ENCODE measurements around the gene PPP3R2. TPM values are rescaled to one million over a fixed set of nuclear protein-coding genes. Genes with fewer than 3 reads are reported as not detected.
"Not testable (repeated sequence)": the region's sequence is repeated elsewhere in the genome, so short reads cannot be mapped to it uniquely, and the experiment has no call there.

The PPP3R2 gene
- total RNA-seq, 1 donor from 2014 or later, result not detected

DNA sequence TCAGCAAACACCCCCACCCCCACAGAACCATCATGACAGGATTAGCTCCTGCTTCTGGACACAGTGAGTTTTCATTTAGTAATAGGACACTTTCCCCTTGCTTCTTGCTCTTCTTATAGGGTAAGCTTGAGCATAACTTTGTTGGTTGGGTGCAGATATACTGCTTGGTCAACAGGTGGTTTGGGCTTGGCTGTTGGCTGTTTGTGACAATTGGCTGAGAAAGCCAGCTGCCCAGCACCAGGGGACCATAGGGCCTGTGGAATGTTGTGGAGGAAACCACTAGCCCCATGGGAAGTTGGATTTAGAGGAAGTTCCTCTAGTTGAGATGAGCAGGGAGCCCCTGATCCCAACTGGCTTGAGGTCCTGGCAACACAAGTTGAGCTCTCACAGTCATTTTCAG lies 30.5 kb downstream of the PPP3R2 start:
- H4K20me1 ChIP-seq (ENCODE audit: low read depth), result no peaks in the 10 kb centered on the region
- peaks cover 54% of the 10 kb centered on the region for H3K36me3 Mint-ChIP-seq
- H3K27ac ChIP-seq, result no peak overlapping the region
- H3K79me2 ChIP-seq (ENCODE audit: low read depth), result no peaks in the 10 kb centered on the region
- H3K4me3 ChIP-seq, result no peak overlapping the region
- no peak overlapping the region for H3K27ac Mint-ChIP-seq
- DNase-seq (ENCODE audit: low spot score), result no peak
- no peaks in the 10 kb centered on the region for H3K27me3 Mint-ChIP-seq (ENCODE audit: insufficient read depth, low read depth)
- no peaks in the 10 kb centered on the region for H3F3A ChIP-seq (ENCODE audit: low read depth)
- H3K4me3 Mint-ChIP-seq, result no peak overlapping the region
- peaks cover 8% of the 10 kb centered on the region for H3K36me3 ChIP-seq
- no peak overlapping the region for H2AFZ ChIP-seq (replicated peaks)
- no peaks in the 10 kb centered on the region for H3K4me1 Mint-ChIP-seq
- H3K9ac ChIP-seq, result no peak overlapping the region
- H3K9me3 ChIP-seq (ENCODE audit: low read depth), result no peaks in the 10 kb centered on the region
- TF ChIP-seq, protein P1, sequence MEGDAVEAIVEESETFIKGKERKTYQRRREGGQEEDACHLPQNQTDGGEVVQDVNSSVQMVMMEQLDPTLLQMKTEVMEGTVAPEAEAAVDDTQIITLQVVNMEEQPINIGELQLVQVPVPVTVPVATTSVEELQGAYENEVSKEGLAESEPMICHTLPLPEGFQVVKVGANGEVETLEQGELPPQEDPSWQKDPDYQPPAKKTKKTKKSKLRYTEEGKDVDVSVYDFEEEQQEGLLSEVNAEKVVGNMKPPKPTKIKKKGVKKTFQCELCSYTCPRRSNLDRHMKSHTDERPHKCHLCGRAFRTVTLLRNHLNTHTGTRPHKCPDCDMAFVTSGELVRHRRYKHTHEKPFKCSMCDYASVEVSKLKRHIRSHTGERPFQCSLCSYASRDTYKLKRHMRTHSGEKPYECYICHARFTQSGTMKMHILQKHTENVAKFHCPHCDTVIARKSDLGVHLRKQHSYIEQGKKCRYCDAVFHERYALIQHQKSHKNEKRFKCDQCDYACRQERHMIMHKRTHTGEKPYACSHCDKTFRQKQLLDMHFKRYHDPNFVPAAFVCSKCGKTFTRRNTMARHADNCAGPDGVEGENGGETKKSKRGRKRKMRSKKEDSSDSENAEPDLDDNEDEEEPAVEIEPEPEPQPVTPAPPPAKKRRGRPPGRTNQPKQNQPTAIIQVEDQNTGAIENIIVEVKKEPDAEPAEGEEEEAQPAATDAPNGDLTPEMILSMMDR (IDR thresholded peaks at IDR 0.05), result no peak
- TF ChIP-seq EZH2phosphoT487 (IDR thresholded peaks at IDR 0.05) (no peak), EZH2 (IDR thresholded peaks at IDR 0.05) (no peak)
- no peak overlapping the region for H3K4me2 ChIP-seq
- peaks cover under 1% of the 10 kb centered on the region for H3K9me3 Mint-ChIP-seq
- no peaks in the 10 kb centered on the region for H3K4me1 ChIP-seq
- H3K27me3 ChIP-seq, result no peaks in the 10 kb centered on the region

DNA sequence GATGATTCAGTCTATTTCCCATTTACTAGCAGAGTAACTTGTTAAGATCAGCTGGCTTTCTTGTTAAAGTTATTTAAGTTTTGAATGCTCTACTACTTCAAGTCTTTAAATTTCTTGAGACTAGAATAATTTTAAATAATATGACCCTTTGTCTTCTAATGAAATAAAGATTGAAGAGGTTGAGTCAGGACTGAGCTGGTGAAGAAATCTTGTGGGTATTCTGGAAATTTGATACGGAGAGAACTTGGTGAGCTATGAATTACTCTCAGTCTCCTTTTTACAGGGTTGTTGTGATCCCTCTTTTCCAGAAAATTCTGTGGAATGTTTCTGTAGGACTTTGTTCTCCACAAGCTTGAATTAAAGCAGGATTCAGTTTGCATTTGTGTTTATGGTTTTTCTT lies 31.8 kb downstream of the PPP3R2 start:
- H2AFZ ChIP-seq (replicated peaks), result no peak overlapping the region
- H3K9ac ChIP-seq, result no peak overlapping the region
- no peaks in the 10 kb centered on the region for H4K20me1 ChIP-seq (ENCODE audit: low read depth)
- no peaks in the 10 kb centered on the region for H3K9me3 ChIP-seq (ENCODE audit: low read depth)
- H3K4me3 ChIP-seq, result no peak overlapping the region
- peaks cover 62% of the 10 kb centered on the region for H3K36me3 Mint-ChIP-seq
- no peaks in the 10 kb centered on the region for H3K4me1 ChIP-seq
- no peak overlapping the region for H3K27ac ChIP-seq
- no peaks in the 10 kb centered on the region for H3K27me3 Mint-ChIP-seq (ENCODE audit: insufficient read depth, low read depth)
- no peaks in the 10 kb centered on the region for H3K27me3 ChIP-seq
- no peak overlapping the region for H3K27ac Mint-ChIP-seq
- no peak overlapping the region for H3K4me2 ChIP-seq
- H3K79me2 ChIP-seq (ENCODE audit: low read depth), result no peaks in the 10 kb centered on the region
- H3K4me1 Mint-ChIP-seq, result no peaks in the 10 kb centered on the region
- H3F3A ChIP-seq (ENCODE audit: low read depth), result no peaks in the 10 kb centered on the region
- peaks cover 20% of the 10 kb centered on the region for H3K36me3 ChIP-seq
- TF ChIP-seq, protein P1 (IDR thresholded peaks at IDR 0.05), result no peak
- TF ChIP-seq EZH2 (IDR thresholded peaks at IDR 0.05) (no peak), EZH2phosphoT487 (IDR thresholded peaks at IDR 0.05) (no peak)
- no peak overlapping the region for H3K4me3 Mint-ChIP-seq
- peaks cover 7% of the 10 kb centered on the region for H3K9me3 Mint-ChIP-seq
- DNase-seq (ENCODE audit: low spot score), result no peak

DNA sequence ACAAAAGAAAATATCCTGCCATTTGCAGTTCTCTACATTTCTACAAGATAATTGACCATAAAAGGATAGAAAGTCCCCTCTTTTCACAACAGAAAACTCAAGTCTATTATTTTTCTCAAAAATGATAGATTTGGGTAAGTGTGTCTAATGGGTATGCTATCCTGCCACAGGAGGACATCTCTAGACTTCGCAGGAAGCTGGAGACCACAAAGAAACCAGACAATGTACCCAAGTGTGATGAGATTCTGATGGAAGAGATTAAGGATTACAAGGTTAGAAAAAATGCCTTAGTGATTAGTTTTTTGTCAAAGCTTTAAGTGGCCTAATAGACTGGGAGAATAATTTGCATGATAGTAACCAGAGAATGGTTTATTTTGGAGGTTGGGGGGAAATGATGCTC lies 33.0 kb downstream of the PPP3R2 start:
- Mint-ChIP-seq H3K36me3 (peaks cover 73% of the 10 kb centered on the region), H3K27me3 (ENCODE audit: insufficient read depth, low read depth) (no peaks in the 10 kb centered on the region), H3K9me3 (peaks cover 7% of the 10 kb centered on the region), H3K4me3 (no peak overlapping the region), H3K27ac (no peak overlapping the region), H3K4me1 (no peaks in the 10 kb centered on the region)
- Histone ChIP-seq H3K9ac (no peak overlapping the region), H3K27ac (no peak overlapping the region), H3K79me2 (ENCODE audit: low read depth) (no peaks in the 10 kb centered on the region), H3K9me3 (ENCODE audit: low read depth) (no peaks in the 10 kb centered on the region), H3K4me3 (no peak overlapping the region), H3K27me3 (no peaks in the 10 kb centered on the region), H3K4me2 (no peak overlapping the region), H2AFZ (replicated peaks) (no peak overlapping the region), H4K20me1 (ENCODE audit: low read depth) (no peaks in the 10 kb centered on the region), H3K4me1 (no peaks in the 10 kb centered on the region), H3K36me3 (peaks cover 29% of the 10 kb centered on the region), H3F3A (ENCODE audit: low read depth) (no peaks in the 10 kb centered on the region)
- no peak for DNase-seq (ENCODE audit: low spot score)
- no peak for TF ChIP-seq EZH2 (IDR thresholded peaks at IDR 0.05)

- H3K9me3 ChIP-seq (ENCODE audit: low read depth); H4K20me1 ChIP-seq (ENCODE audit: low read depth); H3K9ac ChIP-seq; H3K4me1 Mint-ChIP-seq; H3K27ac Mint-ChIP-seq; H3K27me3 Mint-ChIP-seq (ENCODE audit: insufficient read depth, low read depth); H3K27ac ChIP-seq; H3K79me2 ChIP-seq (ENCODE audit: low read depth); H2AFZ ChIP-seq (replicated peaks); H3F3A ChIP-seq (ENCODE audit: low read depth); H3K4me2 ChIP-seq; H3K4me3 ChIP-seq; H3K27me3 ChIP-seq; H3K4me3 Mint-ChIP-seq; H3K9me3 Mint-ChIP-seq; H3K4me1 ChIP-seq: not testable (repeated sequence)
- peaks cover 49% of the 10 kb centered on the region for H3K36me3 ChIP-seq
- H3K36me3 Mint-ChIP-seq, result peaks cover 52% of the 10 kb centered on the region
- TF ChIP-seq, protein P1 (IDR thresholded peaks at IDR 0.05), result peak; percentile 49
- DNase-seq (ENCODE audit: low spot score), result peak; percentile 10
These were observed 45.2 kb downstream of the PPP3R2 start for GRCh38 chr9:101549472-101550098.
